GM23248 (cell line): ENCODE measurements around the gene YIPF4.

Source experiments
- EZH2 ChIP-seq: fragments of 200-600 bp; sonication (generic); IDR thresholded peaks from 2 replicates; pipeline ENCODE4 v1.6.1; 2018; ENCODE audit warnings: antibody characterized with exemption, mild to moderate bottlenecking; ENCODE audit not compliant: insufficient read depth, poor library complexity, severe bottlenecking
- EZH2phosphoT487 ChIP-seq: fragments of 200-600 bp; sonication (generic); IDR thresholded peaks from 2 replicates; pipeline ENCODE4 v1.6.1; 2018; ENCODE audit warnings: antibody characterized with exemption, moderate library complexity, mild to moderate bottlenecking, low read depth; ENCODE audit not compliant: insufficient read depth

GRCh38 chr2:32231959-32232358, 45.7 kb upstream of the YIPF4 start:
- TF ChIP-seq EZH2phosphoT487: no peak
- TF ChIP-seq EZH2: no peak
